ENCODE data around the gene PADI3.

DNA sequence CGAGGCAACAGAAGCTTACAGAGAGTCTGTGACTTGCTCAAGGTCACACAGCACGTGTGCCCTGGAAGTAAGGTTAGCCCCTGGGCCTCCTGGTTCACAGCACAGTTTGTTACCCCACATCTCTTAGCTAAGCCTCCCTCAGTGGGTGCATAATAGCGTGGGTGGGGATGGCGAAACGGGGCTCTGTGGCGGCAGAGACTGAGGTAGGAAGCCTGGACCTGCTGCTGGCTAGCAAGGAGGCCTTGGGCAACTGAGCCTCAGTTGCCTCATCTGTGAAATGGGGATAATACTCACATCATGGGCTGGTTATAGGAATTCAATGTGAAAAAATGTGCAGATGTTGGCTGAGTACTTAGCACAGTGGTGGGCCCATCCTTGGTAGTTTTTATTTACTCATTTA, 59.7 kb downstream of the PADI3 start:
- TF ChIP-seq POLR2A (IDR thresholded peaks at IDR 0.05; ENCODE audit: low read depth, low read length), result no peak
- TF ChIP-seq, protein P1, sequence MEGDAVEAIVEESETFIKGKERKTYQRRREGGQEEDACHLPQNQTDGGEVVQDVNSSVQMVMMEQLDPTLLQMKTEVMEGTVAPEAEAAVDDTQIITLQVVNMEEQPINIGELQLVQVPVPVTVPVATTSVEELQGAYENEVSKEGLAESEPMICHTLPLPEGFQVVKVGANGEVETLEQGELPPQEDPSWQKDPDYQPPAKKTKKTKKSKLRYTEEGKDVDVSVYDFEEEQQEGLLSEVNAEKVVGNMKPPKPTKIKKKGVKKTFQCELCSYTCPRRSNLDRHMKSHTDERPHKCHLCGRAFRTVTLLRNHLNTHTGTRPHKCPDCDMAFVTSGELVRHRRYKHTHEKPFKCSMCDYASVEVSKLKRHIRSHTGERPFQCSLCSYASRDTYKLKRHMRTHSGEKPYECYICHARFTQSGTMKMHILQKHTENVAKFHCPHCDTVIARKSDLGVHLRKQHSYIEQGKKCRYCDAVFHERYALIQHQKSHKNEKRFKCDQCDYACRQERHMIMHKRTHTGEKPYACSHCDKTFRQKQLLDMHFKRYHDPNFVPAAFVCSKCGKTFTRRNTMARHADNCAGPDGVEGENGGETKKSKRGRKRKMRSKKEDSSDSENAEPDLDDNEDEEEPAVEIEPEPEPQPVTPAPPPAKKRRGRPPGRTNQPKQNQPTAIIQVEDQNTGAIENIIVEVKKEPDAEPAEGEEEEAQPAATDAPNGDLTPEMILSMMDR (IDR thresholded peaks at IDR 0.05; ENCODE audit: extremely low read depth in 1 of 2, insufficient read depth in 1 of 2, low read depth in 1 of 2, low read length in 2 of 2), result no peak
- TF ChIP-seq JUN (IDR thresholded peaks at IDR 0.05; ENCODE audit: borderline replicate concordance, insufficient read depth, insufficient read length, low read depth), result no peak

Data from endothelial cell of umbilical vein (primary cell).